Spleen (tissue), 11 donors: ENCODE results near the gene MYO3B. TPM values are rescaled to one million over a fixed set of nuclear protein-coding genes. Genes with fewer than 3 reads are reported as not detected.

ENCODE experiments used
- DNase-seq: peaks from one replicate; pipeline ENCODE4 v3.0.0-alpha.2; 2020
- H3K27ac ChIP-seq, 8 donors: fragments of 200-600 bp; sonication (generic) in 7 of 8; 1 replicate in 4 of 8; 2 replicates in 4 of 8; pipeline versions ENCODE4 v1.5.0 to v1.8.0; 2016 to 2021; ENCODE audit warnings: inconsistent platforms in 4 of 8, mild to moderate bottlenecking in 4 of 8, moderate library complexity in 1 of 8
- H3K27me3 ChIP-seq, 7 donors: fragments of 200-600 bp; sonication (generic) in 6 of 7; replicated peaks in 1 of 7; 1 replicate in 4 of 7; 2 replicates in 3 of 7; pipeline versions ENCODE4 v1.5.0 to v1.8.0; 2016 to 2021; ENCODE audit warnings: inconsistent platforms in 3 of 7, mild to moderate bottlenecking in 1 of 7
- H3K36me3 ChIP-seq, 6 donors: fragments of 200-600 bp; sonication (generic) in 5 of 6; 1 replicate in 4 of 6; 2 replicates in 2 of 6; pipeline versions ENCODE4 v1.5.0 to v1.8.0; 2016 to 2021; ENCODE audit warnings: inconsistent platforms in 2 of 6
- H3K4me1 ChIP-seq, 6 donors: fragments of 200-600 bp; sonication (generic) in 5 of 6; 1 replicate in 3 of 6; 2 replicates in 3 of 6; pipeline versions ENCODE4 v1.5.0 to v1.8.0; 2016 to 2021; ENCODE audit warnings: inconsistent platforms in 3 of 6
- H3K4me3 ChIP-seq, 8 donors: fragments of 200-600 bp; sonication (generic) in 7 of 8; 1 replicate in 4 of 8; 2 replicates in 4 of 8; pipeline versions ENCODE4 v1.5.0 to v1.8.0; 2016 to 2021; ENCODE audit warnings: inconsistent platforms in 4 of 8, mild to moderate bottlenecking in 4 of 8, moderate library complexity in 2 of 8
- H3K9me3 ChIP-seq, 8 donors: fragments of 200-600 bp; sonication (generic) in 7 of 8; 1 replicate in 4 of 8; 2 replicates in 4 of 8; pipeline versions ENCODE4 v1.5.0 to v1.8.0; 2016 to 2021; ENCODE audit warnings: inconsistent platforms in 4 of 8
- POLR2A ChIP-seq, 3 donors: fragments of 450-650 bp; IDR thresholded peaks; one replicate each; pipeline ENCODE4 v1.5.1; 2017; ENCODE audit warnings: antibody characterized with exemption in 3 of 3, mild to moderate bottlenecking in 1 of 3
- POLR2AphosphoS5 ChIP-seq, 3 donors: sonication (generic); formaldehyde crosslinking; IDR thresholded peaks; one replicate each; pipeline ENCODE4 v1.5.1; 2017; ENCODE audit warnings: antibody characterized with exemption in 3 of 3
- whole genome bisulfite sequencing, 5 donors: extraction: QIAGEN DNeasy Blood & Tissue Kit in 3 of 5; methylation state at CpG; one replicate each; pipeline versions ENCODE4 v1.1.5 to v1.1.7; 2013 to 2018; 5-methylcytosine and 5-hydroxymethylcytosine counted together
- intact Hi-C: fragments of 100-400 bp; cut with DNase I; formaldehyde crosslinking; loops from one replicate; pipeline ENCODE4 v1.15.0; 2023; ENCODE audit warnings: low total_unique reads
- polyA plus RNA-seq, 3 donors: library from polyadenylated mRNA; stranded (reverse); fragments of 200-250 nt; gene quantifications; one replicate each; pipeline ENCODE4 v1.2.1, GENCODE V29; 2013
- total RNA-seq, 7 donors: library from RNA; depleted of rRNA in 3 of 7; stranded (reverse); fragments of >200 nt in 3 of 7; fragmentation: NEBNext Ultra II Directional in 4 of 7; extraction: Animal tissue kit (Norgen Biotek cat#: 25700) in 4 of 7; gene quantifications; one replicate each; pipeline versions ENCODE4 v1.1.0 to v1.2.1, GENCODE V29; 2016 to 2021
- TF ChIP-seq, protein P1 (sequence below), 11 experiments: fragments of 200-600 bp in 7 of 11; fragments of 450-650 bp in 4 of 11; sonication (generic) in 4 of 11; IDR thresholded peaks in 8 of 11; conservative IDR thresholded peaks in 3 of 11; 1 replicate in 7 of 11; 2 replicates in 4 of 11; pipeline versions ENCODE4 v1.4.0 to v1.8.0; 2016 to 2021; ENCODE audit warnings: antibody characterized with exemption in 11 of 11, inconsistent platforms in 4 of 11, mild to moderate bottlenecking in 1 of 11
- donor health status: healthy with polysubstance abuse.
- donor health status: DM: no; HTN: no; CAD: no; lungs with moderate emphysema.
- donor health status: DM: no; HTN: no; CAD: no.
- donor health status: Bipolar disorder and iron deficiency.
- donor health status: healthy.
- donor health status: DM: no; HTN: no; CAD: no.
- donor health status: DM: yes; HTN: yes; CAD: no.

The MYO3B gene
- total and polyA plus RNA-seq, 10 donors, result 0.03 to 2.0 (median 0.58) TPM; not detected in 4

DNA sequence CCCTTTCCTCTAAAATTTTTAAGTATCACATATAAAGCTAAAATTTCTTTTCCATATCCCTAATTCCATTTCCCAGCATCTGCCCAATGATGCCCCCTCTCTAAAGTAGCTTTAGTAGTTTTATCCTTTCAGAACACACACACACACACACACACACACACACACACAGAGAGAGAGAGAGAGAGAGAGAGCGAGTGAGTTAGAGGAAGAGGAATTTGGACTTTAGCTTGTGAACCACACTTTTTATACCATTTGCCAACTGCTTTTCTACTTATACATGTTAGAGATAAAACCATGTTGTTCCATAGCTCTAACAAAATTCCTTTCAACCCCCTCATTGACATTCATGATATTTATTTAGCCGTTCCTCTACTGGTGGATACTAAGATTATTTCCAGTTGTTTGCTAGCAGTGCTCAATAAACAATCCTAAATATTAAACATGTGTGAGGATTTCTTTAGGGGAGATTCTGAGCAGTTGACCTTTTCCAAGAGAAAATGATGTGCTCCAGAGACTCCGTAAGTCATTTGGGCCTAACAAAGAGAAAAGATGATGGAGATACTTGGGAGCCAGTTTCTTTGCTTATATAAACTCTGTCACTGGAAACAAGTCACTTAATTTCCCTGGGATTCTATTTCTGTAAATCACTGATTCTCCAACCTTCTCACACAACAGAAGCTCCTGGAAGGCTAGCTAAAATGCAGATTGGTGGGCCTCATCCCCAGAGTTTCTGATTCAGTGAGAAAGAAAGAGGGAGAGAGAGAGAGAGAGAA is 307.5 kb downstream of the MYO3B start:
- WGBS, 5 donors, result 81 to 98% (median 82%) methylated on average over 3 of the region's 3 CpGs
- no peak for DNase-seq
- intact Hi-C loops, result loop anchor here (5.0 kb wide), 1 partner anchor 327 kb away; no protein-coding TSS in a partner anchor

DNA sequence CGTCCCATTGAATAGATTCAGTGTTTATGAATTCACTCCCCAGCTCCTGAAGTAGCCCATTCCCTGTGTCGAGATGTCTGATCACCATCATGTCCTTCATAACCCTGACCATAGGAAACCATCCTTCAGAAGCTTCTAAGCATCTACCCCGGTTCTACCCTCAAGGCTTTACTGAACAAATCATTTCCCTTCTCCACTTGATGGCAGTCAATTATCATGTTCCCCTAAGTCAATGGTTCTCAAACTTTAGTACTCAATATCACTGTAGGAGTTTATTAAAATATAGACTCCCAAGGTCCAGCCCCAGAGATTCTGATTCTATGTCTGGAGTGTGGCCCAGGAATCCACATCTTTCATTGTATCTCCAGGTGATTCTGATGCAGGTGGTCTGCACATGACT is 308.8 kb downstream of the MYO3B start:
- Histone ChIP-seq H3K4me1 (no peaks in the 10 kb centered on the region), H3K4me3 (no peak overlapping the region), H3K9me3 (no peaks in the 10 kb centered on the region), H3K36me3 (no peaks in the 10 kb centered on the region), H3K27me3 (no peaks in the 10 kb centered on the region), H3K27ac (no peak overlapping the region)
- no peak for DNase-seq
- WGBS, 5 donors, result 70 to 86% (median 73%) methylated on average over 3 of the region's 3 CpGs
- TF ChIP-seq POLR2A (IDR thresholded peaks at IDR 0.05) (no peak), POLR2AphosphoS5 (IDR thresholded peaks at IDR 0.05) (no peak)
- TF ChIP-seq, protein P1, sequence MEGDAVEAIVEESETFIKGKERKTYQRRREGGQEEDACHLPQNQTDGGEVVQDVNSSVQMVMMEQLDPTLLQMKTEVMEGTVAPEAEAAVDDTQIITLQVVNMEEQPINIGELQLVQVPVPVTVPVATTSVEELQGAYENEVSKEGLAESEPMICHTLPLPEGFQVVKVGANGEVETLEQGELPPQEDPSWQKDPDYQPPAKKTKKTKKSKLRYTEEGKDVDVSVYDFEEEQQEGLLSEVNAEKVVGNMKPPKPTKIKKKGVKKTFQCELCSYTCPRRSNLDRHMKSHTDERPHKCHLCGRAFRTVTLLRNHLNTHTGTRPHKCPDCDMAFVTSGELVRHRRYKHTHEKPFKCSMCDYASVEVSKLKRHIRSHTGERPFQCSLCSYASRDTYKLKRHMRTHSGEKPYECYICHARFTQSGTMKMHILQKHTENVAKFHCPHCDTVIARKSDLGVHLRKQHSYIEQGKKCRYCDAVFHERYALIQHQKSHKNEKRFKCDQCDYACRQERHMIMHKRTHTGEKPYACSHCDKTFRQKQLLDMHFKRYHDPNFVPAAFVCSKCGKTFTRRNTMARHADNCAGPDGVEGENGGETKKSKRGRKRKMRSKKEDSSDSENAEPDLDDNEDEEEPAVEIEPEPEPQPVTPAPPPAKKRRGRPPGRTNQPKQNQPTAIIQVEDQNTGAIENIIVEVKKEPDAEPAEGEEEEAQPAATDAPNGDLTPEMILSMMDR (IDR thresholded peaks at IDR 0.05 in 8 of 11, conservative IDR thresholded peaks at IDR 0.05 in 3 of 11), result no peak
- intact Hi-C loops, result loop anchor here (5.0 kb wide), 1 partner anchor 326 kb away; no protein-coding TSS in a partner anchor

More for the DNA sequence above, 307.5 kb downstream of the MYO3B start:
- H3K27me3 ChIP-seq, result no peaks in the 10 kb centered on the region
- H3K4me3 ChIP-seq, result no peak overlapping the region
- H3K9me3 ChIP-seq, result no peaks in the 10 kb centered on the region
- H3K27ac ChIP-seq, result no peak overlapping the region
- H3K4me1 ChIP-seq, result no peaks in the 10 kb centered on the region
- TF ChIP-seq, protein P1 (IDR thresholded peaks at IDR 0.05 in 8 of 11, conservative IDR thresholded peaks at IDR 0.05 in 3 of 11), result no peak
- no peak for TF ChIP-seq POLR2A (IDR thresholded peaks at IDR 0.05)
- TF ChIP-seq POLR2AphosphoS5 (IDR thresholded peaks at IDR 0.05), result no peak
- H3K36me3 ChIP-seq, result no peaks in the 10 kb centered on the region

DNA sequence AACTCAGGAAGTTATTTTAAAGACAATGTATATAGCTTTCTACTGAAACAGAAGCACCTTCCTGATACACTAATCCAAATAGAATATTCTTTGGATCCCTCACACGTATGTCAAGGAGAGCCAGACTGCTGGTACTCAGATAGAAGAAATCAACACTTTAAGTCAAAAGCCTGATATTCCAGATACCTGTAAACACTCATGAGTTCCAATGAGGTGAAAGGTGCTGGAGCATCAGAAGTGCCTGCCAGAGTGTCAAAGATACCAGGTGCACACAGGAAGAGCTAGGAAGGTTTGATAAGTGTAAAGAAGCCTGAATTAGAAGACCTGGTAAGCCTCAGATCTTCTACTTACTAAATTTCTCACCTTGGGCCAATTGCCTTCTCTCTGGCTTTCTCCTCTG is 310.9 kb downstream of the MYO3B start:
- H3K27me3 ChIP-seq, result peaks cover 0 to 4% (median 0%) of the 10 kb centered on the region in 7 donors
- no peak overlapping the region for H3K27ac ChIP-seq
- intact Hi-C loops, result loop anchor here (5.0 kb wide), 1 partner anchor 323 kb away; no protein-coding TSS in a partner anchor
- no peaks in the 10 kb centered on the region for H3K36me3 ChIP-seq
- no peaks in the 10 kb centered on the region for H3K9me3 ChIP-seq
- WGBS, 5 donors, result 74 to 88% (median 82%) methylated on average over 1 of the region's 1 CpG
- TF ChIP-seq, protein P1 (IDR thresholded peaks at IDR 0.05 in 8 of 11, conservative IDR thresholded peaks at IDR 0.05 in 3 of 11), result no peak
- no peak for TF ChIP-seq POLR2AphosphoS5 (IDR thresholded peaks at IDR 0.05)
- no peak for TF ChIP-seq POLR2A (IDR thresholded peaks at IDR 0.05)
- no peaks in the 10 kb centered on the region for H3K4me1 ChIP-seq
- H3K4me3 ChIP-seq, result no peak overlapping the region
- DNase-seq, result no peak

DNA sequence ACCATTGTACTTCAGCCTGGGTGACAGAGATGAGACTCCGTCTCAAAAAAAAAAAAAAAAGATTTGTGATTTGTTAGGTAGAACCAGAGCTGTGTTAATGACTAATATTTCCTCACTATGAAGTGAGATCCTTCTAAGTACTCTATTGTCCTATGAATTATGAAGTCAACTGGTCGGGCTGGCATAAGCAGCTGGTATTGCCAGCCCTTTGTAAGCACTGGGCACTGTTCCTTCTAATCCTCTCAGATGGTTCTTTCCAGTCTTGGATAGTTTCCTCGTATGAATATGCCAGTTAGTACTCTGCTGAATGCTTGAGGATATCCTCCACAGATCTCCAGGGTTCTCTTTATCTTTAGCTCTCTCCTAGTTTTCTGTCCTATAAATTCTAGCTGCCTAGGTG is 314.1 kb downstream of the MYO3B start:
- 84 to 93% (median 87%) methylated on average over 3 of the region's 3 CpGs for WGBS, 5 donors
- DNase-seq, result no peak
- Histone ChIP-seq H3K4me3 (no peak overlapping the region), H3K36me3 (no peaks in the 10 kb centered on the region), H3K27me3 (peaks cover 0 to 10% (median 0%) of the 10 kb centered on the region in 7 donors), H3K4me1 (no peaks in the 10 kb centered on the region), H3K27ac (no peak overlapping the region), H3K9me3 (no peaks in the 10 kb centered on the region)
- TF ChIP-seq POLR2A (IDR thresholded peaks at IDR 0.05) (no peak), POLR2AphosphoS5 (IDR thresholded peaks at IDR 0.05) (no peak)
- TF ChIP-seq, protein P1 (IDR thresholded peaks at IDR 0.05 in 8 of 11, conservative IDR thresholded peaks at IDR 0.05 in 3 of 11), result no peak
- intact Hi-C loops, result no loop called here
